ENCODE data around the gene CACNA2D4.

The CACNA2D4 gene

GRCh38 chr12:1885599-1886245, 32.7 kb downstream of the CACNA2D4 start:
- no peak for DNase-seq

GRCh38 chr12:1885082-1885596, 33.3 kb downstream of the CACNA2D4 start:
- DNase-seq = no peak

GRCh38 chr12:1884651-1885050, 33.8 kb downstream of the CACNA2D4 start:
- DNase-seq = no peak

- DNase-seq = no peak
These were observed 34.9 kb downstream of the CACNA2D4 start for GRCh38 chr12:1883513-1883912.

- DNase-seq = no peak
These were observed 35.5 kb downstream of the CACNA2D4 start for GRCh38 chr12:1882850-1883470.

GRCh38 chr12:1882405-1882804, 36.0 kb downstream of the CACNA2D4 start:
- DNase-seq = no peak

- DNase-seq = no peak
These were observed 36.5 kb downstream of the CACNA2D4 start for GRCh38 chr12:1881936-1882335.

GRCh38 chr12:1881301-1881700, 37.2 kb downstream of the CACNA2D4 start:
- DNase-seq = no peak

- DNase-seq = no peak
These were observed 37.6 kb downstream of the CACNA2D4 start for GRCh38 chr12:1880876-1881275.

- no peak for DNase-seq
These were observed 38.2 kb downstream of the CACNA2D4 start for GRCh38 chr12:1880153-1880845.

GRCh38 chr12:1879633-1880032, 38.8 kb downstream of the CACNA2D4 start:
- DNase-seq = no peak

- no peak for DNase-seq
These were observed 39.8 kb downstream of the CACNA2D4 start for GRCh38 chr12:1878695-1879094.

- DNase-seq = no peak
These were observed 40.2 kb downstream of the CACNA2D4 start for GRCh38 chr12:1878214-1878613.

- no peak for DNase-seq
These were observed 41.1 kb downstream of the CACNA2D4 start for GRCh38 chr12:1877169-1877878.

GRCh38 chr12:1876086-1876485, 42.4 kb downstream of the CACNA2D4 start:
- DNase-seq = no peak

- no peak for DNase-seq
These were observed 42.8 kb downstream of the CACNA2D4 start for GRCh38 chr12:1875608-1876007.

- DNase-seq = no peak
These were observed 44.6 kb downstream of the CACNA2D4 start for GRCh38 chr12:1873531-1874510.

GRCh38 chr12:1872448-1872847, 46.0 kb downstream of the CACNA2D4 start:
- no peak for DNase-seq

GRCh38 chr12:1872001-1872400, 46.5 kb downstream of the CACNA2D4 start:
- DNase-seq = no peak

- no peak for DNase-seq
These were observed 47.2 kb downstream of the CACNA2D4 start for GRCh38 chr12:1870998-1871917.

GRCh38 chr12:1870086-1870485, 48.4 kb downstream of the CACNA2D4 start:
- no peak for DNase-seq

Measured in activated effector memory CD4-positive, alpha-beta T cell treated with Interleukin-2 at 50 U/mL for 16 hours (primary cell).